Testis (tissue), 2 donors: ENCODE measurements around the gene ATF7.

ENCODE experiments used
- CTCF ChIP-seq, 3 experiments: fragments of 450-650 bp in 2 of 3; fragments of 200-600 bp in 1 of 3; sonication (generic) in 1 of 3; IDR thresholded peaks; one replicate each; pipeline ENCODE4 v1.5.1; 2016 to 2019; ENCODE audit warnings: antibody characterized with exemption in 3 of 3, mild to moderate bottlenecking in 2 of 3, moderate library complexity in 1 of 3
- POLR2A ChIP-seq: fragments of 450-650 bp; IDR thresholded peaks from one replicate; pipeline ENCODE4 v1.6.1; 2017; ENCODE audit warnings: antibody characterized with exemption, mild to moderate bottlenecking, moderate library complexity

- TF ChIP-seq CTCF (IDR thresholded peaks at IDR 0.05) (no peak), POLR2A (no peak)
Observed at GRCh38 chr12:53558631-53559030, 67.6 kb downstream of the ATF7 start.
